Common myeloid progenitor, CD34-positive (primary cell): ENCODE results near the gene PTGDS.

Experiments
- CTCF ChIA-PET: fragments of 350-600 bp; sonication (Branson Sonifier 250); formaldehyde crosslinking; loops from one replicate; lab custom pipeline; 2021; ENCODE audit warnings: antibody characterized with exemption; lab: Charles Lee
- POLR2A ChIA-PET: fragments of 350-600 bp; sonication (Branson Sonifier 250); formaldehyde crosslinking; loops from one replicate; lab custom pipeline; 2021; ENCODE audit warnings: antibody characterized with exemption; lab: Charles Lee
- DNase-seq, 3 donors: peaks; one replicate each; pipeline versions ENCODE4 v3.0.0 to v3.0.0-alpha.2; 2013
- H3K27ac ChIP-seq, 2 experiments: 1 replicate in 1 of 2; 2 replicates in 1 of 2; pipeline ENCODE4 v1.7.0; 2013; ENCODE audit warnings: inconsistent platforms in 2 of 2, low read length in 2 of 2, mild to moderate bottlenecking in 2 of 2, low read depth in 1 of 2, moderate library complexity in 1 of 2; ENCODE audit not compliant: severe bottlenecking in 2 of 2, insufficient read depth in 1 of 2, poor library complexity in 1 of 2
- H3K27me3 ChIP-seq, 5 experiments: replicated peaks in 2 of 5; 1 replicate in 3 of 5; 2 replicates in 2 of 5; pipeline versions ENCODE4 v1.6.1 to v1.7.0; 2013; ENCODE audit warnings: low read length in 4 of 5, mild to moderate bottlenecking in 2 of 5, moderate library complexity in 2 of 5, inconsistent platforms in 1 of 5; ENCODE audit not compliant: insufficient read depth in 5 of 5, control insufficient read depth in 4 of 5
- H3K36me3 ChIP-seq, 4 experiments: 1 replicate in 2 of 4; 2 replicates in 2 of 4; pipeline versions ENCODE4 v1.6.1 to v1.7.0; 2013; ENCODE audit warnings: low read length in 3 of 4, control low read depth in 1 of 4, mild to moderate bottlenecking in 1 of 4; ENCODE audit not compliant: control insufficient read depth in 4 of 4, insufficient read depth in 4 of 4
- H3K4me1 ChIP-seq, 4 experiments: 1 replicate in 3 of 4; 2 replicates in 1 of 4; pipeline versions ENCODE4 v1.6.1 to v1.7.1; 2013; ENCODE audit warnings: low read length in 3 of 4, mild to moderate bottlenecking in 3 of 4, control low read depth in 1 of 4, inconsistent platforms in 1 of 4, moderate library complexity in 1 of 4; ENCODE audit not compliant: control insufficient read depth in 4 of 4, insufficient read depth in 4 of 4; ENCODE audit errors: control extremely low read depth in 1 of 4
- H3K4me3 ChIP-seq, 7 experiments: 1 replicate in 4 of 7; 2 replicates in 3 of 7; pipeline versions ENCODE4 v1.5.1 to v1.7.0; 2013; ENCODE audit warnings: mild to moderate bottlenecking in 7 of 7, low read length in 6 of 7, moderate library complexity in 6 of 7, inconsistent platforms in 2 of 7, low read depth in 2 of 7, control low read depth in 1 of 7; ENCODE audit not compliant: insufficient read depth in 4 of 7, control insufficient read depth in 1 of 7; ENCODE audit errors: extremely low read depth in 1 of 7
- H3K9me3 ChIP-seq, 5 experiments: 1 replicate in 4 of 5; 2 replicates in 1 of 5; pipeline versions ENCODE4 v1.6.1 to v1.7.1; 2013; ENCODE audit warnings: low read length in 4 of 5, mild to moderate bottlenecking in 2 of 5, inconsistent platforms in 1 of 5, low read depth in 1 of 5, moderate library complexity in 1 of 5; ENCODE audit not compliant: control insufficient read depth in 4 of 5, insufficient read depth in 2 of 5; ENCODE audit errors: control extremely low read depth in 1 of 5
- WGBS: methylation state at CpG from one replicate; pipeline ENCODE4 v1.1.5; 2013; ENCODE audit not compliant: insufficient coverage; 5-methylcytosine and 5-hydroxymethylcytosine counted together

The PTGDS gene

DNA sequence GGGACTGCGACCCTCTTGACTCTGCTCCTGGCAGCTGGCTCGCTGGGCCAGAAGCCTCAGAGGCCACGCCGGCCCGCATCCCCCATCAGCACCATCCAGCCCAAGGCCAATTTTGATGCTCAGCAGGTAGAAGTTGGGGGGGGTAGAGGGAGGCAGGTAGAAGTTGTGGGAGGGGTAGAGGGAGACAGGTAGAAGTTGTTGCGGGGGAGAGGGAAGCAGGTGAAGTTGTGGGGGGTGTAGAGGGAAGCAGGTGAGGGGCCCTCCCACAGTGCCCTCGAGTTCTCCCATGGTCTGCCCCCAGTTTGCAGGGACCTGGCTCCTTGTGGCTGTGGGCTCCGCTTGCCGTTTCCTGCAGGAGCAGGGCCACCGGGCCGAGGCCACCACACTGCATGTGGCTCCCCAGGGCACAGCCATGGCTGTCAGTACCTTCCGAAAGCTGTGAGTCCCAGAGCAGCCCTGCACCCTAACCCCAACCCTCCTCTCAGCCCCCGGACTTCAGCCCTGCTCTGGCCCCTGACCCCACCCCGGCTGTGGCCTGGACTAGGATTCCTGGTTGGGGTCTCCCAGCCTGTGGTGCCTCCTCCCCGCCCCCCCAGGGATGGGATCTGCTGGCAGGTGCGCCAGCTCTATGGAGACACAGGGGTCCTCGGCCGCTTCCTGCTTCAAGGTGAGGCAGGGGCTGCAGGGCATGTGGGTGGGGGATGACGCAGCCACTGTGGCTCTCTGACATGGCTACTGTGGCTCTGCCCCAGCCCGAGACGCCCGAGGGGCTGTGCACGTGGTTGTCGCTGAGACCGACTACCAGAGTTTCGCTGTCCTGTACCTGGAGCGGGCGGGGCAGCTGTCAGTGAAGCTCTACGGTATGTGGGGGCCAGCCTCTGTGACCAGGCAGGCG is 31.7 kb upstream of the PTGDS start:
- no peak overlapping the region for H3K4me3 ChIP-seq
- POLR2A ChIA-PET = interaction anchor here (0.6 kb wide), 1 partner anchor 26 kb away, joined by 3 read pairs; no protein-coding TSS in a partner anchor
- H3K9me3 ChIP-seq = no peaks in the 10 kb centered on the region
- H3K36me3 ChIP-seq = peaks cover 0 to 26% (median 17%) of the 10 kb centered on the region in 4 experiments
- 91% methylated on average over 20 of the region's 30 CpGs for WGBS
- CTCF ChIA-PET = interaction anchor here (1.0 to 5.7 kb wide), 7 partner anchors 8 to 102 kb away, joined by 3 to 61 read pairs (median 3); partner anchors contain the start of genes CLIC3 and FUT7
- H3K27ac ChIP-seq = no peak overlapping the region
- no peaks in the 10 kb centered on the region for H3K27me3 ChIP-seq
- DNase-seq = no peak
- H3K4me1 ChIP-seq = peaks cover 0 to 35% (median 31%) of the 10 kb centered on the region in 4 experiments

DNA sequence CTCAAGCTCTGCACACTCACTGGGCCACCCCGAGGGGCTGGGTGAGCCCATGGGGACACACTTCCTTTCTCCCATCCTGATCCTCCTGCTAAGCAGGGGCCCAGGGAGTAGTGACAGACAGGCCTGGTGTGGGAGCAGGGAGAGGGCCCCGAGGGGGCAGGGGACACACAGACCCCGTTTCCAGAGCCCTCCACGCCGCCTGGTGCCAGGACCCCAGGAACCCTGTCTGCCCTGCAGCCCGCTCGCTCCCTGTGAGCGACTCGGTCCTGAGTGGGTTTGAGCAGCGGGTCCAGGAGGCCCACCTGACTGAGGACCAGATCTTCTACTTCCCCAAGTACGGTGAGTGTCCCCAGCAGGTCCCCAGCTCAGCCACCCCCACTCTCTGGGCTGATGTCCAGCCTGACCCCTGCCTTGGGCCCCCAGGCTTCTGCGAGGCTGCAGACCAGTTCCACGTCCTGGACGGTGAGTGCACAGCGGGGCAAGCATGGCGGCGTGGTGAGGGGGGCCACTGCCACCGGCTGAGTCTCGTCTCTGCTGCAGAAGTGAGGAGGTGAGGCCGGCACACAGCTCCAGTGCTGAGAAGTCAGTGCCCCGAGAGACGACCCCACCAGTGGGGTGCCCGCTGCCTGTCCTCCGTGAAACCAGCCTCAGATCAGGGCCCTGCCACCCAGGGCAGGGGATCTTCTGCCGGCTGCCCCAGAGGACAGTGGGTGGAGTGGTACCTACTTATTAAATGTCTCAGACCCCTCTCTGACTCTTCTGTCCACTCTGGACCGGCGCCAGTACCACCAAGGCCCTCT is 30.9 kb upstream of the PTGDS start:
- H3K4me3 ChIP-seq = no peak overlapping the region
- H3K4me1 ChIP-seq = peaks cover 0 to 36% (median 32%) of the 10 kb centered on the region in 4 experiments
- WGBS = 89% methylated on average over 25 of the region's 27 CpGs
- H3K27ac ChIP-seq = no peak overlapping the region
- DNase-seq = no peak
- H3K36me3 ChIP-seq = peaks cover 0 to 17% (median 10%) of the 10 kb centered on the region in 4 experiments
- H3K27me3 ChIP-seq = no peaks in the 10 kb centered on the region
- ChIA-PET CTCF (interaction anchor here (1.0 to 5.7 kb wide), 8 partner anchors 9 to 89 kb away, joined by 3 to 61 read pairs (median 12); partner anchors contain the start of genes CLIC3 and FUT7), POLR2A (no interaction called here)
- no peaks in the 10 kb centered on the region for H3K9me3 ChIP-seq

DNA sequence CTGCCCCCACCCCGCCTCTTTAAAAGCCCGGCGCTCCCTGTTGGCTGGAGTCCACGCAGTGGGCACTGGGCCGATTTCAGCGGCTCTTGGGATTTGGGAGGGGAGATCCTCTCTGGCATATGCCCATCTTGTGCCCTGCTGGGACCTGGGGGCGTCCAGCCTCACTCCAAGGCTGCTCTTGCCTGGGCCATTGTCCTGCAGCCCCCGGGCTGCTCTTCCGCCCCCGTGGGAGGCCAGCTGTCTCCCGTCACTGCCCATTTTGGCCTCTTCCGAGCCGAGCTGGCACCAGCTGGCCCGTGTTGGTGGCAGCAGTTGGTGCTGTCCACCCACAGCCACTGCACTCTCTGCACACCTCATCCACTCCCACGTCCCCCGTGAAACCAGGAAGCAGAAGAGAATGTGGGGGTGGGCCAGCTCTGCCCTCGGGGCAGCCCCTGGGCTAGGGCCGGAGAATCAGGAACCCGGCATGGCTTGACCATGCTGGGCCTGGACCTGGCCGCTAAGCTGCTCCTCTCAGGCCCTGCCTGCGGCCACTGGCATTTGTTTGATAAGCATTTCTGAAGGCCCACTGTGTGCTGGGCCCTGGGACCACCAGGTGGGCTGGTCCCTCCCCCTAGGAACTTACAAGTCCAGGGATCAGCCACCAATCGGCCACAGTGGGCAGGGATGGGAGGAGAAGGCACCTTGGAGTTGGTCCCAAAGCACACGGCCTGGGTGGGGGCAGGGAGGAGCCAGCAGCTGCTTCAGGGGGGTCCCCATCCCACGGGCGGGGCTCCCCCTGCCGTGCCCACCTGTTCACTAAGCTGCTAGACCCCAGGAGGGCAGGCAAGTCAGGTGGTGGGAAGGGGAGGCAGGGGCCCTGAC is 30.0 kb upstream of the PTGDS start:
- Histone ChIP-seq H3K27ac (no peak overlapping the region), H3K27me3 (no peaks in the 10 kb centered on the region), H3K9me3 (no peaks in the 10 kb centered on the region), H3K4me1 (peaks cover 0 to 36% (median 32%) of the 10 kb centered on the region in 4 experiments), H3K36me3 (peaks cover 0 to 9% (median 4%) of the 10 kb centered on the region in 4 experiments), H3K4me3 (no peak overlapping the region)
- POLR2A ChIA-PET = interaction anchor here (0.6 to 1.0 kb wide), 2 partner anchors 12 to 88 kb away, joined by 3 read pairs; no protein-coding TSS in a partner anchor
- DNase-seq = no peak
- CTCF ChIA-PET = interaction anchor here (0.6 to 5.7 kb wide), 14 partner anchors 28 to 160 kb away, joined by 3 to 61 read pairs (median 6); partner anchors contain the start of genes AJM1, CLIC3, FUT7 and SAPCD2
- 89% methylated on average over 18 of the region's 26 CpGs for WGBS

GRCh38 chr9:136947955-136948510 is 29.3 kb upstream of the PTGDS start:
- Histone ChIP-seq H3K36me3 (peaks cover 0 to 2% (median under 1%) of the 10 kb centered on the region in 4 experiments), H3K27me3 (no peaks in the 10 kb centered on the region), H3K9me3 (no peaks in the 10 kb centered on the region), H3K4me1 (peaks cover 0 to 34% (median 28%) of the 10 kb centered on the region in 4 experiments), H3K27ac (no peak overlapping the region), H3K4me3 (no peak overlapping the region)
- ChIA-PET POLR2A (interaction anchor here (1.0 kb wide), 1 partner anchor 87 kb away, joined by 3 read pairs; no protein-coding TSS in a partner anchor), CTCF (interaction anchor here (0.6 to 5.7 kb wide), 14 partner anchors 27 to 161 kb away, joined by 3 to 61 read pairs (median 6); partner anchors contain the start of genes AJM1, CLIC3, FUT7 and SAPCD2)
- WGBS = 51% methylated on average over 12 of the region's 15 CpGs
- DNase-seq = peak; percentile 16 to 26 (median 25)

DNA sequence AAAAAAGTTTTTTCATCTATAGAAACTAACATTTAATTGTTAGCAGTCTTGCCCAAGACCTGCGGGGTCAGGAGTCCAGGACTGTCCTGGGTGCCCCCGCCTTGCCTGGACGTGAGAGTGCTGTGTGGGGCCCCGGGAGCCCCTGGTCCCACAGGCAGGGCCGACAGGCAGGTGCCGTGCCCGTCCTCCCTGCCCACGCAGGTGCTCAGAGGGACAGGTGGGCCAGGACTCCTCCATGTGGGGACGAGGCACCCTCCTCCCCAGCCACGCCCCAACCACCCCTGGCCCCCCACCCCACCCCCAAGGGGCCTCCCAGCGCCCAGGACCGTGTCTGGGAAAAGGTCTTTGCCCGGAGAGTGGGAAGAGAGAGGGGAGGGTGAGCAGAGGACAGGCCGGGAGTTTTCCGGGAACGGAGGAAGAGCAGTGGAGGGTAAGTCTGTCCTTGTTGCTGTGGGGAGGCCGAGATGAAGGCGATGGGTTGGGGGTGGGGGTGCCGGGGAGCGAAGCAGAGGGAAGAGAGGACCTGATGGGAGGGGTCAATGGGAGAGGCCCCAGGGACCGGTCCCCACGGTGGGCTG is 28.0 kb upstream of the PTGDS start:
- ChIA-PET CTCF (interaction anchor here (2.0 to 5.7 kb wide), 4 partner anchors 52 to 86 kb away, joined by 6 to 61 read pairs (median 22); partner anchors contain the start of gene FUT7), POLR2A (no interaction called here)
- Histone ChIP-seq H3K36me3 (no peaks in the 10 kb centered on the region), H3K27me3 (no peaks in the 10 kb centered on the region), H3K27ac (peak overlapping the region; percentile 46 to 84), H3K4me1 (peaks cover 0 to 26% (median 20%) of the 10 kb centered on the region in 4 experiments), H3K4me3 (peak overlapping the region; percentile 29 to 73 (median 68)), H3K9me3 (no peaks in the 10 kb centered on the region)
- no peak for DNase-seq
- 17% methylated on average over 17 of the region's 22 CpGs for WGBS
